ENCODE data around the gene RLF.
A peak's percentile ranks its signal among the peaks of the same experiment; 100 is the strongest.

The RLF gene

GRCh38 chr1:40274331-40274730 lies 113.1 kb downstream of the RLF start:
- H3K27ac ChIP-seq, result no peak overlapping the region
- TF ChIP-seq CTCF (conservative IDR thresholded peaks at IDR 0.05), result no peak

- peak overlapping the region; percentile 35 for H3K27ac ChIP-seq
- no peak for TF ChIP-seq CTCF (conservative IDR thresholded peaks at IDR 0.05)
These were observed 114.9 kb downstream of the RLF start for GRCh38 chr1:40276122-40276521.

- no peak for TF ChIP-seq CTCF (conservative IDR thresholded peaks at IDR 0.05)
These were observed 120.7 kb downstream of the RLF start for GRCh38 chr1:40281853-40282252.

More at GRCh38 chr1:40281853-40282252, 120.7 kb downstream of the RLF start:
- H3K27ac ChIP-seq, result peak overlapping the region; percentile 90

All from VCaP (cell line).